A673 (cell line): ENCODE data around the gene SKI.

Source experiments
- EZH2 ChIP-seq: fragments of 200-600 bp; sonication (generic); IDR thresholded peaks from 2 replicates; pipeline ENCODE4 v1.6.1; 2017; ENCODE audit warnings: borderline replicate concordance, low read depth, mild to moderate bottlenecking, mixed read lengths, antibody characterized with exemption, low read length; ENCODE audit not compliant: poor library complexity, severe bottlenecking
- TF ChIP-seq, protein P1 (sequence below): fragments of 300-800, 200-600 bp; sonication (generic); conservative IDR thresholded peaks from 2 replicates; pipeline ENCODE4 v1.5.1; 2017; ENCODE audit warnings: low read depth, mild to moderate bottlenecking, antibody characterized with exemption, low read length, moderate library complexity, mixed read lengths

- TF ChIP-seq, protein P1, sequence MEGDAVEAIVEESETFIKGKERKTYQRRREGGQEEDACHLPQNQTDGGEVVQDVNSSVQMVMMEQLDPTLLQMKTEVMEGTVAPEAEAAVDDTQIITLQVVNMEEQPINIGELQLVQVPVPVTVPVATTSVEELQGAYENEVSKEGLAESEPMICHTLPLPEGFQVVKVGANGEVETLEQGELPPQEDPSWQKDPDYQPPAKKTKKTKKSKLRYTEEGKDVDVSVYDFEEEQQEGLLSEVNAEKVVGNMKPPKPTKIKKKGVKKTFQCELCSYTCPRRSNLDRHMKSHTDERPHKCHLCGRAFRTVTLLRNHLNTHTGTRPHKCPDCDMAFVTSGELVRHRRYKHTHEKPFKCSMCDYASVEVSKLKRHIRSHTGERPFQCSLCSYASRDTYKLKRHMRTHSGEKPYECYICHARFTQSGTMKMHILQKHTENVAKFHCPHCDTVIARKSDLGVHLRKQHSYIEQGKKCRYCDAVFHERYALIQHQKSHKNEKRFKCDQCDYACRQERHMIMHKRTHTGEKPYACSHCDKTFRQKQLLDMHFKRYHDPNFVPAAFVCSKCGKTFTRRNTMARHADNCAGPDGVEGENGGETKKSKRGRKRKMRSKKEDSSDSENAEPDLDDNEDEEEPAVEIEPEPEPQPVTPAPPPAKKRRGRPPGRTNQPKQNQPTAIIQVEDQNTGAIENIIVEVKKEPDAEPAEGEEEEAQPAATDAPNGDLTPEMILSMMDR: no peak
- TF ChIP-seq EZH2: no peak
Measured at GRCh38 chr1:2328676-2329455, 100.7 kb downstream of the SKI start.
